Measurements from ENCODE around the gene ZNF44.

GRCh38 chr19:12331211-12331941, 36.7 kb upstream of the ZNF44 start:
- TF ChIP-seq BRD4 (CRISPR knock-in tag; IDR thresholded peaks at IDR 0.05) = no peak
- no peak for TF ChIP-seq ZNF274 (CRISPR knock-in tag; IDR thresholded peaks at IDR 0.05)
- TF ChIP-seq HIVEP1 (CRISPR knock-in tag; IDR thresholded peaks at IDR 0.05) = peak; percentile 48; the same call in 1 of the 2 replicates
- no peak for TF ChIP-seq KIAA2018 (CRISPR knock-in tag; IDR thresholded peaks at IDR 0.05; ENCODE audit: borderline replicate concordance)

Data from HepG2 (cell line).